ENCODE measurements around the gene CEP83.

The CEP83 gene

DNA sequence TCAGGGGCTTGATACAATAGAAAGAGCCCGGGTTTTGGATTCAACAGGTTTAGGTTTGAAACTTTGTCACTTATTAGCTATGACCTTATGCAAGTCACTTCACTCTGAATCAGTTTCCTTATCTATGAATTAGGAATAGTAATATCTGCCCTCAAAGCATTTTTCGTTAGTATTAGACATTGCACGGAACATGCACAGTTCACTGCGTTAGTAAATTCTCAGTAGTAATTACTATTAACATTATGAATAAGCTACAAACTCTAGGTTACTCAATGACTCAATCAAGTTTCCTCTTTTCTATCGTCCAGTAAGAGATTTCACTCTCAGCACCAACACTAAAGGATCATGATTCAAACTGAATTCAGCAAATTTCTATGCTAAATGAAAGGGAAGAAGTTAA, 150.3 kb downstream of the CEP83 start:
- no peak overlapping the region for H3K27ac ChIP-seq (replicated peaks)
- DNase-seq (ENCODE audit: low read depth in 1 of 2, low spot score in 1 of 2) = no peak
- H3K27me3 ChIP-seq (ENCODE audit: insufficient read depth, poor library complexity, severe bottlenecking) = no peaks in the 10 kb centered on the region
- no peak overlapping the region for H3K4me3 ChIP-seq (replicated peaks; ENCODE audit: insufficient read depth, low read length)
- TF ChIP-seq SPI1 (IDR thresholded peaks at IDR 0.05; ENCODE audit: borderline replicate concordance, low read depth) (no peak), GABPA (IDR thresholded peaks at IDR 0.05; ENCODE audit: low read depth) (no peak), POLR2AphosphoS5 (IDR thresholded peaks at IDR 0.05; ENCODE audit: low read depth) (no peak)
- TF ChIP-seq, protein P1, sequence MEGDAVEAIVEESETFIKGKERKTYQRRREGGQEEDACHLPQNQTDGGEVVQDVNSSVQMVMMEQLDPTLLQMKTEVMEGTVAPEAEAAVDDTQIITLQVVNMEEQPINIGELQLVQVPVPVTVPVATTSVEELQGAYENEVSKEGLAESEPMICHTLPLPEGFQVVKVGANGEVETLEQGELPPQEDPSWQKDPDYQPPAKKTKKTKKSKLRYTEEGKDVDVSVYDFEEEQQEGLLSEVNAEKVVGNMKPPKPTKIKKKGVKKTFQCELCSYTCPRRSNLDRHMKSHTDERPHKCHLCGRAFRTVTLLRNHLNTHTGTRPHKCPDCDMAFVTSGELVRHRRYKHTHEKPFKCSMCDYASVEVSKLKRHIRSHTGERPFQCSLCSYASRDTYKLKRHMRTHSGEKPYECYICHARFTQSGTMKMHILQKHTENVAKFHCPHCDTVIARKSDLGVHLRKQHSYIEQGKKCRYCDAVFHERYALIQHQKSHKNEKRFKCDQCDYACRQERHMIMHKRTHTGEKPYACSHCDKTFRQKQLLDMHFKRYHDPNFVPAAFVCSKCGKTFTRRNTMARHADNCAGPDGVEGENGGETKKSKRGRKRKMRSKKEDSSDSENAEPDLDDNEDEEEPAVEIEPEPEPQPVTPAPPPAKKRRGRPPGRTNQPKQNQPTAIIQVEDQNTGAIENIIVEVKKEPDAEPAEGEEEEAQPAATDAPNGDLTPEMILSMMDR (IDR thresholded peaks at IDR 0.05; ENCODE audit: insufficient read depth, low read length) = no peak
- TF ChIP-seq, protein P2, sequence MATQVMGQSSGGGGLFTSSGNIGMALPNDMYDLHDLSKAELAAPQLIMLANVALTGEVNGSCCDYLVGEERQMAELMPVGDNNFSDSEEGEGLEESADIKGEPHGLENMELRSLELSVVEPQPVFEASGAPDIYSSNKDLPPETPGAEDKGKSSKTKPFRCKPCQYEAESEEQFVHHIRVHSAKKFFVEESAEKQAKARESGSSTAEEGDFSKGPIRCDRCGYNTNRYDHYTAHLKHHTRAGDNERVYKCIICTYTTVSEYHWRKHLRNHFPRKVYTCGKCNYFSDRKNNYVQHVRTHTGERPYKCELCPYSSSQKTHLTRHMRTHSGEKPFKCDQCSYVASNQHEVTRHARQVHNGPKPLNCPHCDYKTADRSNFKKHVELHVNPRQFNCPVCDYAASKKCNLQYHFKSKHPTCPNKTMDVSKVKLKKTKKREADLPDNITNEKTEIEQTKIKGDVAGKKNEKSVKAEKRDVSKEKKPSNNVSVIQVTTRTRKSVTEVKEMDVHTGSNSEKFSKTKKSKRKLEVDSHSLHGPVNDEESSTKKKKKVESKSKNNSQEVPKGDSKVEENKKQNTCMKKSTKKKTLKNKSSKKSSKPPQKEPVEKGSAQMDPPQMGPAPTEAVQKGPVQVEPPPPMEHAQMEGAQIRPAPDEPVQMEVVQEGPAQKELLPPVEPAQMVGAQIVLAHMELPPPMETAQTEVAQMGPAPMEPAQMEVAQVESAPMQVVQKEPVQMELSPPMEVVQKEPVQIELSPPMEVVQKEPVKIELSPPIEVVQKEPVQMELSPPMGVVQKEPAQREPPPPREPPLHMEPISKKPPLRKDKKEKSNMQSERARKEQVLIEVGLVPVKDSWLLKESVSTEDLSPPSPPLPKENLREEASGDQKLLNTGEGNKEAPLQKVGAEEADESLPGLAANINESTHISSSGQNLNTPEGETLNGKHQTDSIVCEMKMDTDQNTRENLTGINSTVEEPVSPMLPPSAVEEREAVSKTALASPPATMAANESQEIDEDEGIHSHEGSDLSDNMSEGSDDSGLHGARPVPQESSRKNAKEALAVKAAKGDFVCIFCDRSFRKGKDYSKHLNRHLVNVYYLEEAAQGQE (IDR thresholded peaks at IDR 0.05; ENCODE audit: insufficient replicate concordance, low read depth) = no peak

DNA sequence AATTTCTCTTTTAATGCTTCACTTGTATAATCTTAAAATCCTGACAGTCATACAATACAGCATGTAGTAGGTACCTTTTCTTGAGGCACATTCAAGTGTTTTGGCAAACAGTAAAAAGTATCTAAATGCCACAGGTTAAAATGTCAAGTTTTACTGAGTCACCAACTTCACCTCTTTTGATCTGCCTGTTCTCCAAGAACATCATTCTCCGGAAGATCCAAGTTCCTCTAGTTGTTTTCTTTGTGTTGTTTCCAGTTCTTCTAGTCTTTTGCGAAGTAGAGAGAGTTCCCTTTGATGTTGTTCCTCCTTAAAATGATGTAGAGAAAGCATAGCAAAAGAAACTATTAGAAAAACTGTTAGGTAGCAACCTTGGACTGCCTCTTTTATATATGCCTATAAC, 151.1 kb downstream of the CEP83 start:
- no peak for TF ChIP-seq GABPA (IDR thresholded peaks at IDR 0.05; ENCODE audit: low read depth)
- TF ChIP-seq, protein P1 (IDR thresholded peaks at IDR 0.05; ENCODE audit: insufficient read depth, low read length) = no peak
- TF ChIP-seq POLR2AphosphoS5 (IDR thresholded peaks at IDR 0.05; ENCODE audit: low read depth) = no peak
- TF ChIP-seq, protein P2 (IDR thresholded peaks at IDR 0.05; ENCODE audit: insufficient replicate concordance, low read depth) = no peak
- no peak for TF ChIP-seq SPI1 (IDR thresholded peaks at IDR 0.05; ENCODE audit: borderline replicate concordance, low read depth)
- Histone ChIP-seq H3K27me3 (ENCODE audit: insufficient read depth, poor library complexity, severe bottlenecking) (no peaks in the 10 kb centered on the region), H3K4me3 (replicated peaks; ENCODE audit: insufficient read depth, low read length) (no peak overlapping the region), H3K27ac (replicated peaks) (no peak overlapping the region)
- DNase-seq (ENCODE audit: low read depth in 1 of 2, low spot score in 1 of 2) = no peak

DNA sequence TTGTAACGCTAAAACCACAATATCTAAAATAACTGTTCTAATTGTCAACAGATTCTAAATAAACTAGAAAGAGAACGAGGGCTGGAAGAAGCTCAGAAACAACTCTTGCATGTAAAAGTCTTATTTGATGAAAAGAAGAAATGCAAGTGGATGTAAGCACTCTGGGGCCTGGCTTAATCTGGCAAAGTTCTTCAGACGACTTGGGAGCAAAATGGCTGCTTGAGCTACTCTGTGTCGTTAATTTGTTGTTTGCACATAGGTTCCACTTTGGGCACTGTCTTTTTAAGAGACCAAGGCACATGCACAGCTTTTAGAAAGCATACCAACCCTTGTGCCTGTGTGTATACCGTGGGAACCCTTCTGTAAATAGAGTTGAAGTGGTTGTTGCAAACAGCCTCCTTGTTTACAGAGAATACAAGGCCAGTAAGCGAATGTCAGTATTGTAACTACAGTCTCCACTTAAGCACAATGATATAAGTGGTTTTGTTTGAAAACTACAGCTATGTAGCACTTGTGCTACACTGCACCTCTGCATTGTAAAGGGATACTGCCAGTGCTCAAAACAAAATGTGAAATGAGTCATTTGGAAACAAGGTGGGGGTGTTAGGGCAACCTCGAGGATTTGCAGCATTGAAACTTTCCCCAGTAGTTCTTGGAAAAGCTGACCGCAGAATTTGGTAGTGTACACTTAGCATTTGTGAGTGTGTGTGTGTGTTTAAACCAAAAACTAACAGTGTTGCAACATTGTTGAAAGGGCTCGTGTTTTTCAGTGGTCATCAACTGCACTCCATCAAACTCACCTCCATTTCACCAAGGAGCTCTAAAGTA, 154.3 kb downstream of the CEP83 start:
- Histone ChIP-seq H3K27me3 (ENCODE audit: insufficient read depth, poor library complexity, severe bottlenecking) (no peaks in the 10 kb centered on the region), H3K4me3 (replicated peaks; ENCODE audit: insufficient read depth, low read length) (no peak overlapping the region), H3K27ac (replicated peaks) (no peak overlapping the region)
- DNase-seq (ENCODE audit: low read depth in 1 of 2, low spot score in 1 of 2) = no peak
- TF ChIP-seq POLR2AphosphoS5 (IDR thresholded peaks at IDR 0.05; ENCODE audit: low read depth) (no peak), GABPA (IDR thresholded peaks at IDR 0.05; ENCODE audit: low read depth) (no peak), SPI1 (IDR thresholded peaks at IDR 0.05; ENCODE audit: borderline replicate concordance, low read depth) (no peak)
- TF ChIP-seq, protein P2 (IDR thresholded peaks at IDR 0.05; ENCODE audit: insufficient replicate concordance, low read depth) = no peak
- TF ChIP-seq, protein P1 (IDR thresholded peaks at IDR 0.05; ENCODE audit: insufficient read depth, low read length) = no peak
